ENCODE measurements around the gene SLC25A25. TPM values are rescaled to one million over a fixed set of nuclear protein-coding genes. Genes with fewer than 3 reads are reported as not detected.
"Not testable (repeated sequence)": the region's sequence is repeated elsewhere in the genome, so short reads cannot be mapped to it uniquely, and the experiment has no call there.

Gene SLC25A25
- polyA plus RNA-seq, 1 donor = 10.8 TPM

- no peak for DNase-seq (ENCODE audit: low read depth)
Observed at GRCh38 chr9:128109050-128109709, 41.1 kb downstream of the SLC25A25 start.

- not testable (repeated sequence) for DNase-seq (ENCODE audit: low read depth)
Observed at GRCh38 chr9:128111726-128112125, 43.7 kb downstream of the SLC25A25 start.

- no peak for DNase-seq (ENCODE audit: low read depth)
Observed at GRCh38 chr9:128113526-128114325, 45.7 kb downstream of the SLC25A25 start.

- no peak for DNase-seq (ENCODE audit: low read depth)
Observed at GRCh38 chr9:128114326-128115186, 46.5 kb downstream of the SLC25A25 start.

GRCh38 chr9:128115187-128116103 is 47.4 kb downstream of the SLC25A25 start:
- DNase-seq (ENCODE audit: low read depth) = no peak

- DNase-seq (ENCODE audit: low read depth) = no peak
Observed at GRCh38 chr9:128116104-128117083, 48.4 kb downstream of the SLC25A25 start.

GRCh38 chr9:128117613-128118471 is 49.8 kb downstream of the SLC25A25 start:
- DNase-seq (ENCODE audit: low read depth) = peak; percentile 65

- DNase-seq (ENCODE audit: low read depth) = no peak
Observed at GRCh38 chr9:128118472-128118857, 50.4 kb downstream of the SLC25A25 start.

- no peak for DNase-seq (ENCODE audit: low read depth)
Observed at GRCh38 chr9:128118971-128119665, 51.1 kb downstream of the SLC25A25 start.

- no peak for DNase-seq (ENCODE audit: low read depth)
Observed at GRCh38 chr9:128120061-128120740, 52.2 kb downstream of the SLC25A25 start.

GRCh38 chr9:128120741-128121465 is 52.9 kb downstream of the SLC25A25 start:
- DNase-seq (ENCODE audit: low read depth) = no peak

- no peak for DNase-seq (ENCODE audit: low read depth)
Observed at GRCh38 chr9:128121466-128121810, 53.4 kb downstream of the SLC25A25 start.

GRCh38 chr9:128121924-128122808 is 54.1 kb downstream of the SLC25A25 start:
- no peak for DNase-seq (ENCODE audit: low read depth)

- no peak for DNase-seq (ENCODE audit: low read depth)
Observed at GRCh38 chr9:128122809-128123175, 54.8 kb downstream of the SLC25A25 start.

GRCh38 chr9:128123451-128124080 is 55.5 kb downstream of the SLC25A25 start:
- no peak for DNase-seq (ENCODE audit: low read depth)

GRCh38 chr9:128124451-128124850 is 56.4 kb downstream of the SLC25A25 start:
- no peak for DNase-seq (ENCODE audit: low read depth)
